Measurements from ENCODE around the gene NAA15.

- no peak for TF ChIP-seq MAX (IDR thresholded peaks at IDR 0.05)
- no peak for TF ChIP-seq TAF1 (IDR thresholded peaks at IDR 0.05; ENCODE audit: low read depth)
- no peak for TF ChIP-seq USF1 (IDR thresholded peaks at IDR 0.05)
- TF ChIP-seq CREB1 (IDR thresholded peaks at IDR 0.05; ENCODE audit: low read depth) = no peak
- TF ChIP-seq EP300 (IDR thresholded peaks at IDR 0.05; ENCODE audit: borderline replicate concordance) = no peak
- no peak for TF ChIP-seq EGR1 (IDR thresholded peaks at IDR 0.05)
- TF ChIP-seq NFIC (IDR thresholded peaks at IDR 0.05) = no peak
- no peak for TF ChIP-seq TEAD4 (IDR thresholded peaks at IDR 0.05)
- no peak for TF ChIP-seq TCF12 (IDR thresholded peaks at IDR 0.05; ENCODE audit: low read depth)
- no peak for TF ChIP-seq RAD21 (IDR thresholded peaks at IDR 0.05; ENCODE audit: low read depth)
- TF ChIP-seq REST (IDR thresholded peaks at IDR 0.05; ENCODE audit: low read depth) = no peak
- no peak for TF ChIP-seq CEBPB (IDR thresholded peaks at IDR 0.05)
These were observed 60.0 kb downstream of the NAA15 start for GRCh38 chr4:139361301-139361700.
